T-helper 2 cell treated with Interferon-gamma antibody and Interleukin-4, amounts not matched to agents 5 μg/mL and 100 μg/mL, for 36 hours (primary cell): Measurements from ENCODE around the gene STON2.

ENCODE experiments used
- DNase-seq: peaks from one replicate; pipeline ENCODE4 v3.0.0; 2021; ENCODE audit warnings: low spot score
- H3K27ac Mint-ChIP-seq: one replicate; pipeline ENCODE4 v1.8.0; 2021; ENCODE audit warnings: mild to moderate bottlenecking, mixed read lengths
- H3K27me3 Mint-ChIP-seq: one replicate; pipeline ENCODE4 v1.8.0; 2021; ENCODE audit warnings: low read depth, mixed read lengths
- H3K36me3 Mint-ChIP-seq: one replicate; pipeline ENCODE4 v1.8.0; 2021; ENCODE audit warnings: low read depth, mixed read lengths
- H3K4me1 Mint-ChIP-seq: one replicate; pipeline ENCODE4 v1.8.0; 2021; ENCODE audit warnings: low read depth, mixed read lengths
- H3K4me3 Mint-ChIP-seq: one replicate; pipeline ENCODE4 v1.8.0; 2022; ENCODE audit warnings: mild to moderate bottlenecking, moderate library complexity, mixed read lengths
- H3K9me3 Mint-ChIP-seq: one replicate; pipeline ENCODE4 v1.8.0; 2021; ENCODE audit warnings: mixed read lengths

STON2 gene

GRCh38 chr14:81402123-81402495 is 2.0 kb upstream of the STON2 start:
- Mint-ChIP-seq H3K27me3 (no peaks in the 10 kb centered on the region), H3K9me3 (no peaks in the 10 kb centered on the region), H3K36me3 (no peaks in the 10 kb centered on the region), H3K4me1 (peaks cover 3% of the 10 kb centered on the region), H3K4me3 (no peak overlapping the region), H3K27ac (no peak overlapping the region)
- DNase-seq = no peak

GRCh38 chr14:81401420-81402122 is 1.4 kb upstream of the STON2 start:
- H3K4me1 Mint-ChIP-seq = peaks cover 3% of the 10 kb centered on the region
- H3K36me3 Mint-ChIP-seq = no peaks in the 10 kb centered on the region
- H3K27ac Mint-ChIP-seq = no peak overlapping the region
- no peak for DNase-seq
- H3K9me3 Mint-ChIP-seq = no peaks in the 10 kb centered on the region
- H3K4me3 Mint-ChIP-seq = no peak overlapping the region
- no peaks in the 10 kb centered on the region for H3K27me3 Mint-ChIP-seq

- Mint-ChIP-seq H3K27ac (no peak overlapping the region), H3K4me3 (no peak overlapping the region), H3K27me3 (no peaks in the 10 kb centered on the region)
These were observed 728 bp upstream of the STON2 start for GRCh38 chr14:81400852-81401251.

GRCh38 chr14:81398196-81398891 is 1.8 kb downstream of the STON2 start:
- DNase-seq = no peak
- Mint-ChIP-seq H3K9me3 (no peaks in the 10 kb centered on the region), H3K4me1 (peaks cover 3% of the 10 kb centered on the region), H3K27me3 (no peaks in the 10 kb centered on the region), H3K36me3 (no peaks in the 10 kb centered on the region), H3K27ac (no peak overlapping the region), H3K4me3 (no peak overlapping the region)

More at GRCh38 chr14:81400852-81401251, 728 bp upstream of the STON2 start:
- Mint-ChIP-seq H3K36me3 (no peaks in the 10 kb centered on the region), H3K4me1 (peaks cover 3% of the 10 kb centered on the region), H3K9me3 (no peaks in the 10 kb centered on the region)
- DNase-seq = no peak

GRCh38 chr14:81396113-81396512 is 4.0 kb downstream of the STON2 start:
- no peak for DNase-seq
- Mint-ChIP-seq H3K4me3 (no peak overlapping the region), H3K36me3 (no peaks in the 10 kb centered on the region), H3K4me1 (peaks cover 1% of the 10 kb centered on the region), H3K27me3 (no peaks in the 10 kb centered on the region), H3K27ac (no peak overlapping the region), H3K9me3 (no peaks in the 10 kb centered on the region)

- H3K27ac Mint-ChIP-seq = no peak overlapping the region
- no peak overlapping the region for H3K4me3 Mint-ChIP-seq
- no peaks in the 10 kb centered on the region for H3K27me3 Mint-ChIP-seq
- H3K9me3 Mint-ChIP-seq = no peaks in the 10 kb centered on the region
- H3K36me3 Mint-ChIP-seq = no peaks in the 10 kb centered on the region
- DNase-seq = no peak
- no peaks in the 10 kb centered on the region for H3K4me1 Mint-ChIP-seq
These were observed 5.4 kb downstream of the STON2 start for GRCh38 chr14:81394739-81395138.

- Mint-ChIP-seq H3K36me3 (no peaks in the 10 kb centered on the region), H3K27me3 (no peaks in the 10 kb centered on the region), H3K9me3 (no peaks in the 10 kb centered on the region), H3K4me3 (no peak overlapping the region), H3K4me1 (no peaks in the 10 kb centered on the region), H3K27ac (no peak overlapping the region)
- DNase-seq = no peak
These were observed 7.0 kb downstream of the STON2 start for GRCh38 chr14:81392976-81393643.

DNA sequence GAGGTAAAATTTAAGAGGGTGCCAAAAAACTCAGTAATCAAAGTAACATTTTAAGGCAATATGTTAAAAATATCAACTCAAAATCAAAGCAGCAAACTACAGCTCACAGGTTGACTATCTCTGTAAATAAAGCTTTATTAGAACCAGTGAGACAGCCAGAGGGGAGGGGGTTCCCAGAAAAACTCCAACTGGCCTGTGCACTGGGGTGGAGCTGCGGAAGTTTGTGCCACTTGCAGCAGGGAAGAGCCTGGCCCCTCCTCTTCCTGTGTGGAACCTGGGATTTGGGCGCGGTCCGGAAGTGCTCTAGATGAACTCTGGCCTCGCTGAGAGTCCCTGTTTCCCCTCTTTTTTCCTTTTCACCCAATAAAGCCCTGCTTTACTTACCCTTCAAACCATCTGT is 8.1 kb downstream of the STON2 start:
- Mint-ChIP-seq H3K27me3 (no peaks in the 10 kb centered on the region), H3K27ac (no peak overlapping the region), H3K9me3 (no peaks in the 10 kb centered on the region), H3K4me3 (no peak overlapping the region), H3K36me3 (no peaks in the 10 kb centered on the region), H3K4me1 (no peaks in the 10 kb centered on the region)
- DNase-seq = no peak

DNA sequence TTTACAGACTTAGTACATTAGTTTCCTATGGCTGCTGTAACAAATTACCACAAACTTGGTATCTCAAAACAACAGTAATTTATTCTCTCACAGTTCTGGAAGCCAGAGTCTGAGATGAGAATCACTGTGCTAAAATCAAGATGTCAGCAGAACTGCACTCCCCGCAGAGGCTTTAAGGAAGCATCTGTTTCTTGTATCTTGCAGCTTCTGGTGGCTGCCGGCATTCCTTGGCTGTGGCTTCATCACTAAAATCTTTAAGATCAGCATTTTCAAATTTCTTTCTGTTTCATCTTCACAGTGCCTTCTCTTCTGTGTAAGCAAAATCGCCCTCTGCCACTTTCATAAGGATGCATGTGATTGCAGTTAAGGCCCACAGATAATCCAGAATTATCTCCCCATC is 9.4 kb downstream of the STON2 start:
- H3K9me3 Mint-ChIP-seq = no peaks in the 10 kb centered on the region
- H3K4me3 Mint-ChIP-seq = no peak overlapping the region

DNA sequence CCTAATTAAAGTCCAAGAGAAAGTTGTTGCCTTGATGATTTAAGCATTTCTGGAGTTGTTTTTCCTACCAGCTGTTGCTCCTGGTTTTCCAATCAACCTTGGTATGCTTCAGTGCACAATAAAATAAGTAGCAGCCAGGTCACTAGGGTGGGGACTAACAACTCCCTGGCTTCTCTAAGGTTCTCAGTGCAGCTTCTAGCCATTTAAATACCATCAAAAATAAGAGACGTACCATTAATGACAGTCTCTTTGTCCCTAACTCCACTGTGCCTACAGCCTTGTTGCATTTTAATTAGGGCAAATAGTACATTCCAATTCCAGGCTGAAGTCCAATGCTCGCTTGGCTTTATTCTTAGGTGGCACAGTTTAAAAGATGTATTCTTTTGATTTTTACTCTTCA is 11.8 kb downstream of the STON2 start:
- H3K9me3 Mint-ChIP-seq = no peaks in the 10 kb centered on the region
- H3K4me1 Mint-ChIP-seq = no peaks in the 10 kb centered on the region
- no peak for DNase-seq
- no peaks in the 10 kb centered on the region for H3K27me3 Mint-ChIP-seq
- H3K36me3 Mint-ChIP-seq = no peaks in the 10 kb centered on the region
- H3K27ac Mint-ChIP-seq = no peak overlapping the region
- H3K4me3 Mint-ChIP-seq = no peak overlapping the region

More for the DNA sequence above, 9.4 kb downstream of the STON2 start:
- Mint-ChIP-seq H3K4me1 (no peaks in the 10 kb centered on the region), H3K27me3 (no peaks in the 10 kb centered on the region), H3K27ac (no peak overlapping the region), H3K36me3 (no peaks in the 10 kb centered on the region)
- DNase-seq = no peak

DNA sequence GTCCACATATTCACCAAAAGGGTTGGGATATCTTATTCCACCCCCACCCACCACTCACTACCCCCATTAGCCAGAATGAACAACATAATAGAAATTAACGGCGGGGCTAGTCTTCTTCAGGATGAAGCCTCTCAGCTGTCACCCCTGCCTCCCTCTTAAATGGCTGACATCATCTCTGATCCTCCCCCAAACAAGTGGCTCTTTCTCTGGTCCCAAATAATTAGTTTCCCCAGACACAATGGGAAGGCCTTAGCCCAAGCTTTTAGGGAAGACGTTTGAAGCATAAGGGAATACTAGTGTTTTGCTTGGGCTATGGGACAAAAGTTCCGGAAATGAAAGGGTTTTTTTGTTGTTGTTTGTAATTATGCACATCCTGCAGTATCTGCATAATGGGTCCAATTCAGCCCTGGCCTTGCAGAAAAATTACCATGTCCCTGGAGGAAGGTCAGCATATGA is 13.8 kb downstream of the STON2 start:
- Mint-ChIP-seq H3K4me1 (no peaks in the 10 kb centered on the region), H3K36me3 (no peaks in the 10 kb centered on the region), H3K9me3 (no peaks in the 10 kb centered on the region), H3K27ac (no peak overlapping the region), H3K27me3 (no peaks in the 10 kb centered on the region), H3K4me3 (no peak overlapping the region)
- no peak for DNase-seq

DNA sequence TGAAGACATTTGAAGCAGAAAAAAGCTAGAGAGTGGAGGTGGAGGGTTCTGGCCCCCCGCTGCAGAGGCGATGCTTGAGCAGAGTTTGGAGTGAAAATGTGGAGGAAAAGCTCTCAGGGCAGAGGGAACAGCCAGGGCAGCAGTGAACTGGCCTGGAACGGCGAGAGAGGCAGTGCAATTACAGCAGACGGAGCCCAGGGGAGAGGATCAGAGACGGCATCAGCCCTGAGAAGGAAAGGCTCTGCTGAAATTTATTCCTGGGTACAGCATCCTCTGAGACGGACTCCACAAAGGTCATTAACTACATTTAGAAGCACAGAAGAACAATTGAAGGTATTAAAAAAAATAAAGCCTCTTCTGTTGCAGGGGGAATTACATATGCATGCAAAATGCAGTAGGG is 14.2 kb downstream of the STON2 start:
- no peaks in the 10 kb centered on the region for H3K27me3 Mint-ChIP-seq
- no peaks in the 10 kb centered on the region for H3K4me1 Mint-ChIP-seq
- H3K36me3 Mint-ChIP-seq = no peaks in the 10 kb centered on the region
- H3K9me3 Mint-ChIP-seq = no peaks in the 10 kb centered on the region
- H3K27ac Mint-ChIP-seq = no peak overlapping the region
- DNase-seq = no peak
- H3K4me3 Mint-ChIP-seq = no peak overlapping the region

DNA sequence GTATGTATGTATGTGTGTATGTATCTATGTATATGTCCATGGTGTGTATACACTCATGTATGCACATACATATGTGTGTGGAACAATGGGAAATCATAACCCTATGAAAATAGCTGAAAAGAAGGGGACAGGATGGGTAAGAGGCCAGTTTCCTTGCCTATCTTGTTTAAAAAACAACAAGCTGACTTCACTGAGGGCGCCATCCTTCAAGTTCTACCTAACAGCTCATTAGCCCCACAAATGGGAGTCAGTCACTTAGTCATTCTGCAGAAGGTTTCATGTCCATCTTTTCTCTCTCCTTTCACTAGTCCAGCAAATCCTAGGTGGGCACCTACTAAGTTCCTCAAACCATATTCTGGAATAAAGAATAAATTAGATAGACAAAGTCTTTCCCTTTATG is 14.7 kb downstream of the STON2 start:
- no peaks in the 10 kb centered on the region for H3K36me3 Mint-ChIP-seq
- H3K9me3 Mint-ChIP-seq = no peaks in the 10 kb centered on the region
- DNase-seq = no peak
- H3K27me3 Mint-ChIP-seq = no peaks in the 10 kb centered on the region
- H3K4me3 Mint-ChIP-seq = no peak overlapping the region
- no peaks in the 10 kb centered on the region for H3K4me1 Mint-ChIP-seq
- H3K27ac Mint-ChIP-seq = no peak overlapping the region

DNA sequence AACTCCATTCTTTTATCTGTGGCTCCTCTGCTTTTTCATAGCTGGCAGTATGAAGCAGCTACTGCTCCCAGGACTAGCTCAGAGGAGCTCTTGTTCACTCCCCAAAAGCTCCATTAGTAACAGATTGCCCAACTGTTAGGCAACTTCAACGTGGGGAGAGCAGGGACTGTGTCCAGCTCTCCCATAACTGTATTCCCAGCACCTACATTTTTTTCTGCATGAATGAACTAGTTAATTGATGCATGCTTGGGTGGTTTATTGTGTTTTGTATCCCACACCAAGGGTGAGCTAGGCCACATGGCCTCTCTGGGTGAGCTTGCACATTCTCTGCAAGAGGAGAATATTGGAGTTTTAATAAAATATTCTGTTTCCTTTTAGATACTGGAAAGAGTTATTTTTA is 15.2 kb downstream of the STON2 start:
- Mint-ChIP-seq H3K4me3 (no peak overlapping the region), H3K36me3 (no peaks in the 10 kb centered on the region), H3K4me1 (no peaks in the 10 kb centered on the region), H3K27me3 (no peaks in the 10 kb centered on the region), H3K9me3 (no peaks in the 10 kb centered on the region), H3K27ac (no peak overlapping the region)
- no peak for DNase-seq
